Sigmoid colon (tissue), 4 donors: ENCODE measurements around the gene PREX1.

Experiments
- EP300 ChIP-seq, 4 donors: sonication (generic); formaldehyde crosslinking; IDR thresholded peaks; one replicate each; pipeline ENCODE4 v1.6.1; 2017; ENCODE audit warnings: antibody characterized with exemption in 4 of 4
- POLR2A ChIP-seq, 2 donors: fragments of 450-650 bp; IDR thresholded peaks; one replicate each; pipeline ENCODE4 v1.6.1; 2016; ENCODE audit warnings: antibody characterized with exemption in 2 of 2, mild to moderate bottlenecking in 2 of 2, moderate library complexity in 2 of 2
- TF ChIP-seq, protein P1 (sequence below), 4 experiments: fragments of 450-650 bp in 3 of 4; fragments of 200-600 bp in 1 of 4; IDR thresholded peaks; one replicate each; pipeline ENCODE4 v1.5.1; 2016 to 2019; ENCODE audit warnings: antibody characterized with exemption in 4 of 4, mild to moderate bottlenecking in 3 of 4, moderate library complexity in 2 of 4

DNA sequence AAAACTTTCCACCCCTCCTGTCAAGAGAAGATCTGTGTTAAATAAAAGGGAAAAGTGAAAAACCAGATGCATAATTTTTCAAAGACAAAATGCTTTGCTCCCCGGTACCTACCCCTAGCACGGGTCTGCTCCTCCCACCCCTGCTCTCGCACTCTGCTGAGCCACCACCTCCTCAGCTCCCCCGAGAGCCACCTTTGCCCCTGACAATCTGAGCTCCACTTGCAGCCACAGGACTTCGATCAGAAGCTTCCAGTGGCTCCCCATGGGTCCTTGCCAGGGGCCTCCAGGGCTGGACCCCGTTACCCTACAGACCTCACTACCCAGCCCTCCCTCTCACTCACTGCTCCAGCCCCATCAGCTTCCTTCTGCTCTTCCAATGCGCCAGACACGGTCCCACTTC, 171.7 kb downstream of the PREX1 start:
- TF ChIP-seq, protein P1, sequence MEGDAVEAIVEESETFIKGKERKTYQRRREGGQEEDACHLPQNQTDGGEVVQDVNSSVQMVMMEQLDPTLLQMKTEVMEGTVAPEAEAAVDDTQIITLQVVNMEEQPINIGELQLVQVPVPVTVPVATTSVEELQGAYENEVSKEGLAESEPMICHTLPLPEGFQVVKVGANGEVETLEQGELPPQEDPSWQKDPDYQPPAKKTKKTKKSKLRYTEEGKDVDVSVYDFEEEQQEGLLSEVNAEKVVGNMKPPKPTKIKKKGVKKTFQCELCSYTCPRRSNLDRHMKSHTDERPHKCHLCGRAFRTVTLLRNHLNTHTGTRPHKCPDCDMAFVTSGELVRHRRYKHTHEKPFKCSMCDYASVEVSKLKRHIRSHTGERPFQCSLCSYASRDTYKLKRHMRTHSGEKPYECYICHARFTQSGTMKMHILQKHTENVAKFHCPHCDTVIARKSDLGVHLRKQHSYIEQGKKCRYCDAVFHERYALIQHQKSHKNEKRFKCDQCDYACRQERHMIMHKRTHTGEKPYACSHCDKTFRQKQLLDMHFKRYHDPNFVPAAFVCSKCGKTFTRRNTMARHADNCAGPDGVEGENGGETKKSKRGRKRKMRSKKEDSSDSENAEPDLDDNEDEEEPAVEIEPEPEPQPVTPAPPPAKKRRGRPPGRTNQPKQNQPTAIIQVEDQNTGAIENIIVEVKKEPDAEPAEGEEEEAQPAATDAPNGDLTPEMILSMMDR (IDR thresholded peaks at IDR 0.05) = no peak
- no peak for TF ChIP-seq EP300 (IDR thresholded peaks at IDR 0.05)
- no peak for TF ChIP-seq POLR2A (IDR thresholded peaks at IDR 0.05)
